Activated CD4-positive, CD25-positive, alpha-beta regulatory T cell treated with anti-CD3 and anti-CD28 coated beads, Interleukin-2, amount 50 U/mL, for 16 hours (primary cell): ENCODE data around the gene STOML1.
"Not testable (repeated sequence)": the region's sequence is repeated elsewhere in the genome, so short reads cannot be mapped to it uniquely, and the experiment has no call there.

ENCODE experiments used
- DNase-seq: peaks from one replicate; pipeline ENCODE4 v3.0.0-alpha.2; 2020; ENCODE audit warnings: low read depth, low spot score

Gene STOML1

GRCh38 chr15:73965094-73965757, 26.9 kb downstream of the STOML1 start:
- DNase-seq = no peak

GRCh38 chr15:73964736-73965093, 27.4 kb downstream of the STOML1 start:
- peak; percentile 78 for DNase-seq

GRCh38 chr15:73962433-73962832, 29.7 kb downstream of the STOML1 start:
- DNase-seq = no peak

- DNase-seq = not testable (repeated sequence)
These were observed 31.5 kb downstream of the STOML1 start for GRCh38 chr15:73960472-73961070.

- DNase-seq = no peak
These were observed 32.3 kb downstream of the STOML1 start for GRCh38 chr15:73959801-73960200.

- DNase-seq = no peak
These were observed 33.0 kb downstream of the STOML1 start for GRCh38 chr15:73959012-73959581.

- DNase-seq = no peak
These were observed 34.3 kb downstream of the STOML1 start for GRCh38 chr15:73957785-73958184.

GRCh38 chr15:73957276-73957675, 34.8 kb downstream of the STOML1 start:
- no peak for DNase-seq

- DNase-seq = no peak
These were observed 35.4 kb downstream of the STOML1 start for GRCh38 chr15:73956743-73957135.

GRCh38 chr15:73955861-73956742, 36.0 kb downstream of the STOML1 start:
- DNase-seq = no peak

- DNase-seq = no peak
These were observed 36.8 kb downstream of the STOML1 start for GRCh38 chr15:73955326-73955725.

- no peak for DNase-seq
These were observed 37.6 kb downstream of the STOML1 start for GRCh38 chr15:73954188-73955145.

GRCh38 chr15:73952913-73953750, 39.0 kb downstream of the STOML1 start:
- no peak for DNase-seq

- DNase-seq = no peak
These were observed 39.8 kb downstream of the STOML1 start for GRCh38 chr15:73952171-73952912.

GRCh38 chr15:73951601-73952000, 40.5 kb downstream of the STOML1 start:
- DNase-seq = no peak

GRCh38 chr15:73950831-73951561, 41.1 kb downstream of the STOML1 start:
- DNase-seq = peak; percentile 29

GRCh38 chr15:73950479-73950830, 41.6 kb downstream of the STOML1 start:
- no peak for DNase-seq

GRCh38 chr15:73949496-73949895, 42.6 kb downstream of the STOML1 start:
- DNase-seq = no peak

GRCh38 chr15:73948982-73949381, 43.1 kb downstream of the STOML1 start:
- no peak for DNase-seq
